Eye (tissue), 1 donor: ENCODE measurements around the gene HMCN1.
"Not testable (repeated sequence)": the region's sequence is repeated elsewhere in the genome, so short reads cannot be mapped to it uniquely, and the experiment has no call there.

ENCODE experiments used
- DNase-seq: peaks from one replicate; pipeline ENCODE4 v3.0.0-alpha.2; 2015

Gene HMCN1

DNA sequence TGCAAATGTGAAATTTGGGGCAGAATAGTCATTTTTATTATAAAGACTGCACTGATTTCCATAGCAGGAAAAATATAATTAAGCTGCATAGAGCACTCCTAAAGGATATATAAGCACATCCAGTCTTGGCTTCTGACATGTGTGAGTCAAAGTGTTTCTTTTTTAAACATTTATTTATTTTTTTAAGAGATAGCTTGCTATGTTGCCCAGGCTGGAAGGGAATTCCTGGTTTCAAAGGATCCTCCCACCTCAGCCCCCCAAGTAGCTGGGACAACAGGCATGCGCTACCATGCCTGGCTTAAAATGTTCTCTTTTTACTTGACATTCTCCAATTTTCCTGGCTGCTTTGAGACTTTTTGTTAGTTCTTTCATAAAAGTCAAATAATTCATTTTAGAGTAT lies 126.1 kb downstream of the HMCN1 start:
- DNase-seq, result no peak

DNA sequence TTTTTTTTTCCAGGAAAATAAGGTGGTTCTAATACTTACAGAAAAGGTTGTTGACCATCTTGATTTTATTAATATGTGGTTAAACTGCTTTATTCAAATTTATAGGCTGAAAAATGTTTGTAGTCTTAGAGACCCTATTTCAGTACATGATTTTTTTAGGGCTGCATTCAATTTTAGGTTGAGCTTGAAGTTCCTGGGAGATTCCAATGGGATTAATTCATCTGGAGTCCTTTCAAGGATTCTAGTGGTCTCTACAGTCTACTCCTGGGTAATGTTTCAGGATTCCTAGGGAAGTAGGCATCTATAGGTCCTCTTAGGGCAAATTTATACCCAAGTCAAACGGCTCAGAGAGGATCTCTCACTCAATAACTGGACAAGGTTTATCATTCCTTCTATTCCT lies 126.7 kb downstream of the HMCN1 start:
- no peak for DNase-seq

DNA sequence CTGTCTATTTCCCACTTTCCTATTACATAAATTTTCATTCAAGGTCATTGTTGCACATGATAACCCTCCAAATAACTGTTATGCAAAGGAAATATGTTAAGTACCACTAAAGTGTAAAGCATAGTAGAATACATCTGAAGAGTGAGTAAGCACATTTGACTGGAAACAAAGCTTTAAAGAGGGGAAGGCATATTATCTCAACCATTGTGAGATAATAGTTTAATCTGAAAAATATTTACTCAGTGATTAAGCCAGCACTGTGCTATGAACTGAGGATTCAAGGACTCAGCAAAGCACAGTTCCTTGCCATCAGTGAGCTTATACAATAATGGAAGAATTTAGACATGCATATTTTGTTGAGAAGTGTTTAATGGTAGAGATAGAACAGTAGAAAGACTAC lies 127.4 kb downstream of the HMCN1 start:
- no peak for DNase-seq

DNA sequence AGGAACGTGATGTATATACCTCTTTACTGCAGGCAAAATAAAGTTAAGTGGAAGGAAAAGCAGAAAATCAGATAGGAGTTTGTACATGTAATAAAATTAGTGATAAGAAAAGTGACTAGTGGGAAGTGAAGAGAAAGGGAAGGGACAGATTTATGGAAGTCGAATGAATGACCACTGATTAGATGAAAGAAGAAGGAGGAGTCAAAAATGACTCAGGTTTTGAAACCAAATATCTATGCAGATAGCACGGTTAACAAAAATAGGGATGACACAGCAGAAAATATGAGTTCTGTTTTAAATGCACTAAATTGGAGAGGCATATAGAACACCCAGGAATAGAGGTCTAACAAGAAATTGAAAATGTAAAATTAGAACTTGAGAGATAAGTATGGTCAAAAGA lies 128.0 kb downstream of the HMCN1 start:
- DNase-seq, result no peak

DNA sequence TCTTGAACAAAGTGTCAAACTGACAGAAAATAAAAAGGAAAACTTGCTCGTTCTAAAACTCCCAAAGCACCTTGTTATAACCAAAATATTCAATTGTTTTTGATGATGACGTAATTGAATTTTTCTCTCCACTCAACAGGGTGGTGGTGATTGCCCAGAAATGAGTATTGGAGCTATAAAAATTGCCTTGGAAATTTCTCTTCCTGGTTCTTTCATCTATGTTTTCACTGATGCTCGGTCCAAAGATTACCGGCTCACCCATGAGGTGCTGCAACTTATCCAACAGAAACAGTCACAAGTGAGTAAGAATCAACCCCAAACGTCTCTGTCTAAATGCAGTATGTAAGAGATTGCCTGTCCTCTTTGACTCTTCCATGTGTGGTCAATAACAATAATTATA lies 130.1 kb downstream of the HMCN1 start:
- DNase-seq, result no peak

DNA sequence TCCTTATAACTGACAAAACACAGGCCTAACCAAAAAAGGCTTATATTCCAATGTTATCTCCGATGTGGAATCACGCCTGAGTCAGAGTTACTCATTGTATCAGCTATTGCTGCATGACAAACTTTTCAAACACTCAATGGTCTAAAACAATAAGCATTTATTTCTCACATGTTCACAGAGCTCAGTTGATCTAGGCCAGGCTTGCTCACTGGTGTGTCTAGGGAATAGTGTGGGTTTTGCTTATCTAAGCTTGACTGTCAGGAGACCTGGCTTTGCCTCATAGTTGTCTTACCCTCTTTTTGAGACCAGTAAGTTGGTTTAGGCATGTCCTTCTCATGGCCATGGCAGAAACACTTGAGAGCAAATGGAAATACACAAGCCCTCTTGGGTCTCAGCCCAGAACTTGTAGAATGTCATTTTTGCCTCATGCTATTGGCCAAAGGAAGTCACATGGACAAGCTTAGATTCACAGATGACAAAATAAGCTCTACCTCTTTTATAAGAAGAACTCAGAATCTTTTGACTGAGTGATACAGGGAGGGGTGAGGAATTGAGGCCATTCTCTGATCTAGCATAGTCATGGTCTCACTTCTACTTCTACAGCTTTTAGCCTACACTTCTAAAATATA lies 130.8 kb downstream of the HMCN1 start:
- no peak for DNase-seq

DNA sequence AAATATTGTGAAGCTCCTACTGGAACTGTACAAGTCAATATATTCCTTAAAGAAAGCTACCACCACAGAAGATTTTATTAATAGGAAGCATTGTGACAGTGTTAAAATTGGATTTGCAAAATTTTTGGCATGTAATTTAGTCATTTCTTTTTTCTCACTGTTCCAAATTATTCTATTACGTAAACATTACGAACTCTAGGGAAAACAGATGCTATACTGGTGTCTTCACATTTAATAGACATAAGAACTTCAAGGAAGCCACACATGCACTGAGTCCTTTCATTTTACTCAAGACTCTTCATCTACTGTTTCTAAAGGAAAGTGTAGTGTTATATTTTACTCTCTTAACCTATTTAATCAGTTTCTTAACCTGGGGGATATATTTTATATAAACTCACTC lies 135.4 kb downstream of the HMCN1 start:
- no peak for DNase-seq

DNA sequence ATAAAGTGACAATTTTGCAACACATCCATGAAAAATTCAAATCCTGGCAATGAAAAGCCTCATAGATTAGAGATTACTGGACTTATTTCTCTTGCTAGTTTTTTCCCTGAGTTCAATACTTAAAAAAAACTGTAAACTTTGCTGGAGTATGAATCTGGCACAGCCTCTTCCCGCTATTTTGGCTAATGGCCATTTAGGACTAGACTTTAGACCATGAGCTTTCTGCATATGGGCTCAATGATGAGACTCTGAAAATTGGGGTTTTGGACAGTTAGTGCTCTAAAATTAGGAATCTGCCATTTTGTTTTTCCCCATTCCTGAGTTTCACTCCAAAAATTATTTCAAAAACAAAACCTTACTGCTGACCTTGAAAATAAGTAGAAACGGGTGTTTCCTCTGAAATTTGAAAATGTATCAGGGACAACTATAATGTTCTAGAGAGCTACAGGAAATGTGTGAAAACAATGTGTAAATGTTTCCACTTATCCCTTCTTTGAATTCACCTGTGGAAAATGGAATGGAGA lies 137.5 kb downstream of the HMCN1 start:
- DNase-seq, result no peak

DNA sequence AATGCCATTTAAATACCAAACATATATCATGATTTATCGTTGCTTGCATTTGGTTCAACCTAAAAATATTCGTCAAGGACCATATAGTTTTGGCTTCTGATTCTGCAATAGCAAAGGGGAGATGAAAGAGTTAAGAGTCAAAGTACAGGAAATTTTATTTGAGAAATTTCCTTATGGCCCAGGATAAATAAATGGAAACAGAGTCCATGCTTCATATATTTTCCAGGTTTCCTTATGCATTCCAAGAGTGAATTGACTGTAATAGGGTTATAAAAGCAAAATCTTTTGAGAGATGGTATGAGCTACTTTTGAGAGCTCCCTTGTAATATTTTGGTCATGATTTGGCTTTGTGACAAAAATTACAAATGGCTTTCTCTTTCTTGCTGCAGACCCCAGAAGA lies 140.1 kb downstream of the HMCN1 start:
- no peak for DNase-seq

DNA sequence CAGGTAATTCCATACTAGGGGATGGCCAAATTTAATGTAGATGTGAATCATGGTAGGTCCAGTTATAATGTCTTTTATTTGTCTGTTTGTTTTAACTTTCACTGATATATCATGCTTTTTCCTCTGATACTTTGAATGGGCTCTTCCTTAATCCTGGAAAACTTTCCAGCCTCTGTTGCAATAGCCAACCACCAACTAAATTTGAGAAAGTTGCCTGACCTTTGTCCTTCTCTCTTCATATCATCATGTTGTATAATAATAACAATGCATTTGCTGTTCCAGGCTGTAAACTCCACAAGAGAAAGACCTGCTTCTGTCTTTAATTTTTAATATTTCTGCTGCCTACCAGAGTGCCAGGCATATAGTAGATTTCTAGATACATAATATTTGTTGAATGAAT lies 146.1 kb downstream of the HMCN1 start:
- no peak for DNase-seq

DNA sequence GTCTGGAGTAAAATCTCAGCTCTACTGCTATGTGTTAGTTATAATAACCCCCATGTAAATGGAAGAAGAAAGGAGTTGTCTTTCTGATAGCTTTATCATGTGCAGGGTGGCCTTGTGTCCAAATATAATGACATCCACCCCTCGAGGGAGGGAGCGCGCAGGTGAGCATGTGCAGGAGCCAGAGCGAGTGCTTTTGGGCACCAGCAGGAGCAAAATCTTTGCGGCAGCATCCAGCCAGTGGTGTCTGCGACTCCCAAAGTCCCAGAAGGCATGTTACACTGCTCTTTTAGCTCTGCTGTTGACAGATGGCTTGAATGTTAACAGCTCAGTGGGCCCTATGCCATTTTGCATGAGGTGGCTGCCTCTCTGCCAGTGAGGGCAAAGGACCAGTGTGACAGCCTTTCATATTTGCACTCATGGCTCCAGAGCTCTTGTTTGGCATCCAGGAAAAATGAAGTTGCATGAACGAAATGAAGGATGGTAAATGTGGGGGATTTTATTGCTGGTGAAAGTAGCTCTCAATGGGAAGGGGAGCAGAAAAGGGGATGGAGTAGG lies 146.7 kb downstream of the HMCN1 start:
- DNase-seq, result peak; percentile 11

DNA sequence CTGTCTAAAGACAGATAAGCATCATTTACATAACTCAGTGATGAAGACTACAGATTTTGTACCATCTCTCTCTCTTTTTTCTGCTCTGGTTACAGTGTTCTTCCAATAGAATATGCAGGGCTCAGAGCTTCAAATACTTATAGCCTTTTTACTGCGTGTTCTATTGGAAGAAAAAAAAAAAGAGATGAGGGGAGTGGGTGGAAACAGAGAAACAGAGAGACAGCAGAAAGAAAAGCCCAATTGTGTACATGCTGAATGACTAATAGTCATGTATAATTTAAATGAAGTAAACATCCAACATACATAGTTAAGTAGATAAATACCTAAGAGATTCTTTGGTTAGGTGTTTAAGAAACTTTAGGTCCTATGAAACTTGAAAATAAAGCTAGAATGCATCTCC lies 151.9 kb downstream of the HMCN1 start:
- DNase-seq, result no peak

DNA sequence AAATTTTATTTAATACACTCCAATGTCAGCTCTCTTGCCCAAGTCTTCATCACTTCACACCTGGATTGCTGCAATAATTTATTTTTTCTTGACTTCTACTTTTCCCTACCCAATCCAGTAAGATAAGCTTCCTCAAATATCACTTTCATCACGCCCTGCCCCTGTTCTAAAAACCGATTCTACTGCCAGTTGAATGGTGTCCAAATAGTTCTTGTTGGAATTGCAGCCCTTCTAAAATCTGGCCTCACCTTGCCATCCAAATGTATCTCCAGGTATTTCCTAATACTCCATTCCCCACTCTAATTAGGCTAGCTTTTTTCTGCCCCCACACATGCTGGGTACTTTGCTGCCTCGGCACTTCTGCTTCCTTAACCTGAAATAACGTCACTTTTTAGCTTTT lies 152.5 kb downstream of the HMCN1 start:
- DNase-seq, result no peak

DNA sequence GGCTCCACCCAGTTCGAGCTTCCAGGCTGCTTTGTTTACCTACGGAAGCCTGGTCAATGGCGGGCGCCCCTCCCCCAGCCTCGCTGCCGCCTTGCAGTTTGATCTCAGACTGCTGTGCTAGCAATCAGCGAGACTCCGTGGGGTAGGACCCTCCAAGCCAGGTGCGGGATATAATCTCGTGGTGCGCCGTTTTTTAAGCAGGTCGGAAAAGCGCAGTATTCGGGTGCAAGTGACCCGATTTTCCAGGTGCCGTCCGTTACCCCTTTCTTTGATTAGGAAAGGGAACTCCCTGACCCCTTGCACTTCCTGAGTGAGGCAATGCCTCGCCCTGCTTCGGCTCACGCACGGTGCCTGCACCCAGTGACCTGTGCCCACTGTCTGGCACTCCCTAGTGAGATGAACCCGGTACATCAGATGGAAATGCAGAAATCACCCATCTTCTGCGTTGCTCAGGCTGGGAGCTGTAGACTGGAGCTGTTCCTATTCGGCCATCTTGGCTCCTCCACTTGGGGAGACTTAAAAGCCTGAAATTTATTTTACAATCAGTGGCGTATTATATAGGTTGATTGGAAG lies 158.7 kb downstream of the HMCN1 start:
- DNase-seq, result not testable (repeated sequence)

DNA sequence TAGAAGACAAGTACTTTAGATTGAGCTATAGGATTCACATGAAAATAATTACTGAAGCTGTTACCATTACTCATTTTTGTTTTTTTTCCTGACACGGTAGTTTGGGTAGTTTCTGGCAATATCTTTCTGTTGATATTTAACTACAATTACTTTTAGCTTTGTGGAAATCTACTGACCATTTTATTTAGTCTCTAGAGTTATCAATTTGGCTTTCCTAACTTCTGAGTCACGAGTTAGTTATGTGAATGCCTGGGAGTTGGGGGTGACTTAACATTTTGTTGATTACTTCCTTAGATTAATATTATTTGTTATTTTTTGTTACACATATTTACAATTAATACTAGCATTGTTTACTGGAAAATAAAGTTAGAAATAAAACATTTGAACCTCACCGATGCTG lies 160.6 kb downstream of the HMCN1 start:
- no peak for DNase-seq

DNA sequence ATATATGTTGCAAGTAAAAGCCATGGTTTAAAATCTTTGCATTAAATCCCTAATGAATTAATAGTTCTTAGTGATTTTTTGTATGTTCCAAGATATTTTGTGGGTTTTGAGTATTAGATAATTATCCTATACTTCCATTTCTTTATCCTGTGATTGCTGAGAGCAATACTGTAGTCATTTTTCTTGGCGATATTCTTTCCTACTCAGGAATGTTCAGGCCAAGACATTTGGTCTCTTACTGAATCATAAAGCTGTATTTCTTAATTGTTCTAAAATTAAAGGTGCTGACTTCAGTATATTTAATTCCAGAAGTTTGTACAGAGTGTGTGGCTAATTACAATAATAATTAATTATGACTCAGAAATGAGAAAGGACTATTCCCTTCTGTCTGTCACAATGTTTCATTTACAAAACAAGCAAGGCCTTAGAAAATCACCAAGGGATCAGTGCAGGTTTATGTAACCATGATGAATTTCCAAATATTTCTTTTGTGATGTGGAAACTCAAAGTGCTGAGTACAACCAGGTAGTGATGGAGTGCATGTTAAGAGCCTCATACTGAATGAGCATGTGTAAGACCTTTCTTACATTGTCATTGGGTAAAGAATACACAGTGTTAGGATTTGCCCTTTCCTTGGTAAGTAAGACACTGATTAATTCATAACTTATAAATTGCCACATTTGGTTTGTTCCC lies 161.2 kb downstream of the HMCN1 start:
- DNase-seq, result no peak

DNA sequence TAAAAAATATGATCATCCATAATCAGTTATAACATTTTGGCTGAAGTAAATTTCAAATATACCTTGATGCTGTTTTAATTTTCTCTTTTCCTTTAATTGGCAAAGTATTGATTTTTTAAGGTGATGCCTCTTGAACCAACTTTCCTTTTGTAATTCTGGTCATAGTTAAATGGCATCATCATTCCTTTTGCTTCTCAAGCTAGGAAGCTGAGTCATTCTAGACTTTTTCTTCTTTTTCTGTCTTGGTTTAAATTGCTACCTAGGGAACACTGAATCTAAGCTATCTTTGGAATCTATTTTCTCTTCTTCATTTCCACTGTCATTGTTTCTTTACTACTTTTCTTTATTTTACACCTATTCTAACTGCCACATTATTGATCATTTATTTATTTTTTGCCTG lies 162.7 kb downstream of the HMCN1 start:
- no peak for DNase-seq

DNA sequence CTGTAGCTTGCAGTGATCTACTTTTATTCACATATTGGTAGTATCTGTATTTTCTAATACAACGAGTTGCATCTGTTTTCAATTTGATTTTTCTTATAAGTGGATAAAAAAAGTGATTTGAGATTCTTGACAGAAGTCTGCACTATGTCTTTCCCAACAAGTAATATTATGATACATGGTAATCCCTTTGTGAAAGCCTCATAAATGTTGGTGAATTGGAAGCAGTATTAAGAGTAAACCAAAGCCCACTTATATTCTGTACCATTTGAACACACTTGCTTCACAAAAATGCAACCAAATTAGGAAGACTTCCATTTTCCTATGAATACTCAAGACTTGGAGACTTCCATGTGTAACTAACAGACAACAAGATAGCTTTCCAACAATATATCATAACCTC lies 172.0 kb downstream of the HMCN1 start:
- no peak for DNase-seq

DNA sequence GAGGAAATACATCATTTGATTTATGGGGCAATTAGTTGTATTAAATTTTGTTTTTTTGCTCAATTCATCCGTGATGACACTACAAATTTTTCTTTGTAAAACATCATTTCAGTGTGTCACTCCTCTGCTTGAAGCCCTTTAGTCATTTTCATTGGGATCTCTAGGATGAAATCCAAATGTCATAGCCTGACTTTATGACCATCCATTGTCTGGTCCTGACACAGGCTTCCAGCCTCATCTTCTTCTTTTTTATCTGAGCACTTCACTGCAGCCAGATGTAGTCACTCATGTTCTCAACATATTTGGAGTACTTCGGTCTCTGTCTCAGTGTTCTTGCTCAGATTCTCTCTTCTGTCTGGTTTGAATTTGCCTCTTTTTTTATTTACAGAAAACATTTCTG lies 173.1 kb downstream of the HMCN1 start:
- no peak for DNase-seq

DNA sequence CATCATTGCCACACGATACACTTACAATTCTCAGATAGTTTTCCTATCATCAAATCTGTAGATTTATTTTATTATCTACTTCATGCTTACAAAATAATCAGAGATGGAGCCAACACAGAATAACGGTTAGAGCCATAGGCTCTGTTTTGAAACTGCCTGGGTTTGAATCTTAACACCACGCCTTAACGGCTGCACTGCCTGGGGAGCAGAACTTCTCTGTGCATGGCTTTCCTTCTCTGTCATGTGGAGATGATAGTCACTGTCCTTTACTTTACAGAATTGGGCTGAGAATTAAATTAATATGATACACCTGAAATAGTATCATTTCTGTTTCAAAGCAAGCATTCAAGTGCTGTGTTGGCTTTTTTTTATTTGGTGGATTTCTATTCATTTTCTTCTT lies 177.8 kb downstream of the HMCN1 start:
- DNase-seq, result no peak

DNA sequence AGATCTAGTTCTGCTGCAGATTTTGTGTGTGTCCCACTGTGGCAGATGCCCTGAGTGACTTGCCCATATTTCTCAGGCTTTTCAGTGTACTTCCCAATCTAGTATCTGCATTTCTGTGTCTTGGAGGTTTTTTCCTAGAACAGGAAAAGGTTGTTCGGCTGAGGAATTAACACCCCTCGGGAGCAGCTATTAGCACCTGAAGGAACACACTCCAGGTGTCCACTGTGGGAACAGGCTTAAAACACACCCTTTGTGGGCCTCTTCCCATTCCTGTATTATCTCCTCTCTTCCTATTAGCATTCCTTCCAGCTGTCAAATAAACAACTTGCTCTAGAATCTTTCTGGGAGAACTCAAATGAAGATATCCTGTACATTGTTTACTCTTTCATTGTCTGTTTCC lies 178.3 kb downstream of the HMCN1 start:
- no peak for DNase-seq

DNA sequence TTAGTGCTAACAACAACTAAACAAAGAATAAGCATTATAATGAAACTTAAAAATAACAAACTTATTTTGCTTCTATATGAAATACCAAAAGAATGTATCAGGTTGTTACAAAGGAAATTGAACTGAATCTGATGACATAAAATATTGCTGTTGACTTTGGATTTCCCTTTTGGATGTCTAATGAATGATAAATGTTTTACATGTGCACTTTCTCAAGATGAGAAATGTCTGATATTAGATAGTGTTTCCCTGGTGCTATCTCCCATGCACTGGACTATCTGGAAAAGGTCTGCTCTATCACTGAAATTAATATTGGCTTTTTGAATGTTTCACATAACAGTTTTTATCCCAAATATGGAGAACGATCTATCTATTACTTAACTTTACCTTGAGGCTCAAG lies 179.9 kb downstream of the HMCN1 start:
- DNase-seq, result no peak

DNA sequence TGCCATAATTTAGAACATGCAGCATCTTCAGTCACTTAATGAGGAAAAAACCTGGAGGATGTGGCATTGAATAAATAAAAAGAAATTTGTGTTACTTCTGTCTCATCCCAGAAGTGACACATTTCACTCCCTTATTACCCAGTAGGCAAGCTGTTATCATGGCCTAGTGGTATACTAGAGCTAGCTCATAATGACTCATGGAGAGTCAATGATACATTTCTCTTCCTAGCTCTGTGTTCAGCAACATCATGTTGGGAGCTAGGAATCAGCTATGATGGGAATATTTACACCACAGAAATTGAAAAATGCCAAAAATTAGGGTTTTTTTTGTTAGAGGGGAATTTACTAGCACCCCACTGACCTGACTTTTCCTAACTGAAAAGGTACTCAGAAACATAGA lies 182.7 kb downstream of the HMCN1 start:
- no peak for DNase-seq

DNA sequence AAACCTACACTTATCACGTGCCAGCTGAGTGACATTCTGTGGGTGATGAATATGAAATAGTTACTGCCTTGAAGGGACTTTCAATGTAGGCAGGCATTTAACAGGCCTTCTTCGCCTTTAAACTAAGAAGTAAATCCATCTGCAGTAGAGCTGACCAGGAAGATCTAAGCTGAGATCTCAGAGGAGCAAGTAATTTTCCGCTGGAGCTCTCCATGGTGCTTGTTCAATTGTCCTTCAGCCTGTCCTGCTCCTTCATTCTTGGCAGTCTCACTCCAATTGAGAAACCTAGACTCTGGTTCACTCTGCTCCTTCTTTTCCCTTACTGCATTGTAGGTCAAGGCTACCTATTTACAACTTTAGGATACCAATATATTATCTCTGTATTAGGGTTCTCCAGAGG lies 183.5 kb downstream of the HMCN1 start:
- DNase-seq, result peak; percentile 53
